Kidney (tissue), 14 donors: Measurements from ENCODE around the gene PLD2. TPM values are rescaled to one million over a fixed set of nuclear protein-coding genes. Genes with fewer than 3 reads are reported as not detected.

ENCODE experiments used
- DNase-seq, 5 donors: peaks; one replicate each; pipeline ENCODE4 v3.0.0-alpha.2; 2013 to 2020
- FAIRE-seq: peaks from 2 replicates; lab custom pipeline; 2012; peaks lifted over from hg19 to GRCh38; lab: Jason Lieb, UNC
- H3K27ac ChIP-seq, 2 donors: one replicate each; pipeline ENCODE4 v1.7.0; 2013; ENCODE audit warnings: low read depth in 2 of 2, low read length in 2 of 2, inconsistent platforms in 1 of 2
- H3K27me3 ChIP-seq: one replicate; pipeline ENCODE4 v1.7.1; 2013; ENCODE audit warnings: low read length, inconsistent platforms; ENCODE audit not compliant: control insufficient read depth, insufficient read depth
- H3K36me3 ChIP-seq, 3 donors: one replicate each; pipeline versions ENCODE4 v1.7.0 to v1.7.1; 2013; ENCODE audit warnings: low read length in 3 of 3, control low read depth in 1 of 3, inconsistent platforms in 1 of 3; ENCODE audit not compliant: insufficient read depth in 3 of 3, control insufficient read depth in 2 of 3
- H3K4me1 ChIP-seq, 3 donors: one replicate each; pipeline versions ENCODE4 v1.7.0 to v1.7.1; 2013; ENCODE audit warnings: low read length in 3 of 3, inconsistent platforms in 1 of 3, low read depth in 1 of 3; ENCODE audit not compliant: control insufficient read depth in 2 of 3, insufficient read depth in 2 of 3
- H3K4me3 ChIP-seq, 3 donors: one replicate each; pipeline versions ENCODE4 v1.7.0 to v1.8.1; 2013; ENCODE audit warnings: low read length in 3 of 3, control low read depth in 1 of 3, inconsistent platforms in 1 of 3
- H3K9ac ChIP-seq, 3 donors: one replicate each; pipeline versions ENCODE4 v1.7.0 to v1.7.1; 2013; ENCODE audit warnings: low read length in 3 of 3, control low read depth in 1 of 3, inconsistent platforms in 1 of 3
- H3K9me3 ChIP-seq, 3 donors: one replicate each; pipeline versions ENCODE4 v1.7.0 to v1.7.1; 2013; ENCODE audit warnings: low read length in 3 of 3, control low read depth in 1 of 3, inconsistent platforms in 1 of 3; ENCODE audit not compliant: control insufficient read depth in 2 of 3, insufficient read depth in 1 of 3
- intact Hi-C: fragments of 100-400 bp; cut with DNase I; formaldehyde crosslinking; loops from one replicate; pipeline ENCODE4 v1.11.1; 2022
- polyA plus RNA-seq: library from polyadenylated mRNA; stranded (reverse); fragments of 350-450 nt; fragmentation: Illumina TruSeq; extraction: RNeasy Lipid Tissue Mini Kit (QIAGEN cat#74804); gene quantifications from one replicate; pipeline ENCODE4 v1.2.3, GENCODE V29; 2014; ENCODE audit warnings: low read depth, low replicate concordance; ENCODE audit not compliant: insufficient read depth
- total RNA-seq: library from RNA; stranded (reverse); fragmentation: NEBNext Ultra II Directional; extraction: Animal tissue kit (Norgen Biotek cat#: 25700); gene quantifications from one replicate; pipeline ENCODE4 v1.2.1, GENCODE V29; 2021
- TF ChIP-seq, protein P1 (sequence below): IDR thresholded peaks from 3 replicates; pipeline ENCODE4 v1.5.1; 2012; ENCODE audit warnings: mild to moderate bottlenecking, moderate library complexity, borderline replicate concordance; ENCODE audit not compliant: insufficient read depth; ENCODE audit errors: extremely low read depth
- donor health status: control.
- donor health status: control.
- donor health status: control.
- donor health status: control.
- donor health status: control.
- donor health status: DM: yes; HTN: yes; CAD: no.
- donor health status: Normal renal cell carcinoma (clear cell type).

The PLD2 gene
- total and polyA plus RNA-seq, 2 donors from 2014 or later, result 9.2 to 45.4 TPM

- peak in 1 of 5 donors; percentile 88 for DNase-seq
- H3K9ac ChIP-seq, result no peak overlapping the region
These were observed 51.9 kb downstream of the PLD2 start for GRCh38 chr17:4858882-4859260.

DNA sequence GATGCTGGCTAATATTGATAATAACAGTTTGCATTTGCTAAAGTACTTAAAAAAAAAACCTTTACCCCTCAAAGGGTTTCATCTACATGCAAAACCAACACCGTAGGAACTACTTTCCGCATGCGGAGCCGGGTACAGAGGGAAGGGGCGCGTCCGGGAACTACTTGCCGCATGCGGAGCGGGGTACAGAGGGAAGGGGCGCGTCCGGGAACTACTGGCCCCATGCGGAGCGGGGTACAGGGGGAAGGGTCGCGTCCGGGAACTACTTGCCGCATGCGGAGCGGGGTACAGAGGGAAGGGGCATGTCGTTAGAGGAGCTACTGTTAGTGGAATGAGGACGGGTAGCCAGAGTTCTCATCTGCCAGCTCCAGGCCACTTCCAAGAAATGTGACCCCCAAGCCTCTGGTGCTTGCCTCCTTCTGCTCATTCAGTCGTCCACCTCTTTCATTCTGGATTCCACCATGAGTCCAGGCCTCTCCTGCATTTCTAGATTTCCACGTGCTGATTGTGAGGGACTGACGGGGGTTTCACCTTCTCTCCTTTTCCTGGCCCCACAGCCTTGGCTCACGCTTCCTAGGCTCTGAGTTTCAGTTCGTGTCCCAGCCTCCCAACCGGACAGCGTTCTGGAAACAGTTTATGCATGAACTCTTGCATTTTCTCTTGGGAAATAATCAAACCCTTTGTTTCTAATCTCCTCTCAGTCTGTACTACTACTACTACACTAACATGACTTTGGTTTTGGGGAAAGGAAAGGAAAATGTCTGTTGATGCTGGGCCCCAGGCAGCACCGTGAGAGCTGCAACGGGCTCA lies 53.1 kb downstream of the PLD2 start:
- FAIRE-seq (no peak), DNase-seq (no peak)
- intact Hi-C loops, result no loop called here
- TF ChIP-seq, protein P1, sequence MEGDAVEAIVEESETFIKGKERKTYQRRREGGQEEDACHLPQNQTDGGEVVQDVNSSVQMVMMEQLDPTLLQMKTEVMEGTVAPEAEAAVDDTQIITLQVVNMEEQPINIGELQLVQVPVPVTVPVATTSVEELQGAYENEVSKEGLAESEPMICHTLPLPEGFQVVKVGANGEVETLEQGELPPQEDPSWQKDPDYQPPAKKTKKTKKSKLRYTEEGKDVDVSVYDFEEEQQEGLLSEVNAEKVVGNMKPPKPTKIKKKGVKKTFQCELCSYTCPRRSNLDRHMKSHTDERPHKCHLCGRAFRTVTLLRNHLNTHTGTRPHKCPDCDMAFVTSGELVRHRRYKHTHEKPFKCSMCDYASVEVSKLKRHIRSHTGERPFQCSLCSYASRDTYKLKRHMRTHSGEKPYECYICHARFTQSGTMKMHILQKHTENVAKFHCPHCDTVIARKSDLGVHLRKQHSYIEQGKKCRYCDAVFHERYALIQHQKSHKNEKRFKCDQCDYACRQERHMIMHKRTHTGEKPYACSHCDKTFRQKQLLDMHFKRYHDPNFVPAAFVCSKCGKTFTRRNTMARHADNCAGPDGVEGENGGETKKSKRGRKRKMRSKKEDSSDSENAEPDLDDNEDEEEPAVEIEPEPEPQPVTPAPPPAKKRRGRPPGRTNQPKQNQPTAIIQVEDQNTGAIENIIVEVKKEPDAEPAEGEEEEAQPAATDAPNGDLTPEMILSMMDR, result no peak
- Histone ChIP-seq H3K27ac (no peak overlapping the region), H3K4me1 (peaks cover 0 to 8% (median 4%) of the 10 kb centered on the region in 3 donors), H3K27me3 (no peaks in the 10 kb centered on the region), H3K4me3 (no peak overlapping the region), H3K36me3 (peaks cover 0 to 4% (median 0%) of the 10 kb centered on the region in 3 donors), H3K9me3 (no peaks in the 10 kb centered on the region), H3K9ac (no peak overlapping the region)

More at GRCh38 chr17:4858882-4859260, 51.9 kb downstream of the PLD2 start:
- Histone ChIP-seq H3K27ac (peak overlapping the region; percentile 39 to 44), H3K4me1 (peaks cover 0 to 8% (median 4%) of the 10 kb centered on the region in 3 donors), H3K9me3 (no peaks in the 10 kb centered on the region), H3K36me3 (peaks cover 0 to 4% (median 0%) of the 10 kb centered on the region in 3 donors), H3K27me3 (no peaks in the 10 kb centered on the region), H3K4me3 (no peak overlapping the region)
- intact Hi-C loops, result no loop called here
- TF ChIP-seq, protein P1, result no peak
- FAIRE-seq, result no peak

- H3K27me3 ChIP-seq, result no peaks in the 10 kb centered on the region
- no peaks in the 10 kb centered on the region for H3K9me3 ChIP-seq
- TF ChIP-seq, protein P1, result no peak
- DNase-seq, result no peak
- no peak overlapping the region for H3K9ac ChIP-seq
- H3K4me3 ChIP-seq, result no peak overlapping the region
- peaks cover 0 to 4% (median 0%) of the 10 kb centered on the region in 3 donors for H3K36me3 ChIP-seq
- intact Hi-C loops, result no loop called here
- FAIRE-seq, result no peak
- peaks cover 0 to 8% (median 4%) of the 10 kb centered on the region in 3 donors for H3K4me1 ChIP-seq
- H3K27ac ChIP-seq, result no peak overlapping the region
These were observed 53.7 kb downstream of the PLD2 start for GRCh38 chr17:4860651-4861050.
